Progenitor cell of endocrine pancreas (in vitro differentiated cells): ENCODE results near the gene ATAT1. TPM values are rescaled to one million over a fixed set of nuclear protein-coding genes. Genes with fewer than 3 reads are reported as not detected.

ENCODE experiments used
- DNase-seq: peaks from one replicate; pipeline ENCODE4 v3.0.0; 2021; ENCODE audit warnings: low spot score; ENCODE audit not compliant: unreplicated experiment
- H3K27ac Mint-ChIP-seq: 2 replicates; pipeline ENCODE4 v1.8.0; 2021; ENCODE audit warnings: mild to moderate bottlenecking, moderate library complexity, mixed read lengths
- H3K27me3 Mint-ChIP-seq: 2 replicates; pipeline ENCODE4 v1.8.0; 2021; ENCODE audit warnings: mixed read lengths
- H3K36me3 Mint-ChIP-seq: 2 replicates; pipeline ENCODE4 v1.8.0; 2022; ENCODE audit warnings: mixed read lengths; ENCODE audit not compliant: insufficient read depth
- H3K4me1 Mint-ChIP-seq: 2 replicates; pipeline ENCODE4 v1.8.0; 2021; ENCODE audit warnings: low read depth, mixed read lengths
- H3K4me3 Mint-ChIP-seq: 2 replicates; pipeline ENCODE4 v1.8.0; 2021; ENCODE audit warnings: low read depth, mild to moderate bottlenecking, moderate library complexity, mixed read lengths
- H3K9me3 Mint-ChIP-seq: 2 replicates; pipeline ENCODE4 v1.8.0; 2021; ENCODE audit warnings: low read depth, mixed read lengths
- CTCF ChIP-seq: fragments of 200-600 bp; sonication (generic); IDR thresholded peaks from one replicate; pipeline ENCODE4 v1.5.0; 2021; ENCODE audit warnings: antibody characterized with exemption, mild to moderate bottlenecking; ENCODE audit not compliant: unreplicated experiment
- microRNA-seq: library from miRNA; unstranded; fragments of <30 nt; microRNA quantifications from one replicate; pipeline ENCODE4 v1.1.0, GENCODE V29; 2020; ENCODE audit warnings: borderline number of aligned reads; ENCODE audit not compliant: unreplicated experiment
- total RNA-seq: library from RNA; stranded (reverse); gene quantifications from 2 replicates; pipeline ENCODE4 v1.2.1, GENCODE V29; 2021

ATAT1 gene
- total RNA-seq, 1 donor from 2014 or later: 71.2 TPM

DNA sequence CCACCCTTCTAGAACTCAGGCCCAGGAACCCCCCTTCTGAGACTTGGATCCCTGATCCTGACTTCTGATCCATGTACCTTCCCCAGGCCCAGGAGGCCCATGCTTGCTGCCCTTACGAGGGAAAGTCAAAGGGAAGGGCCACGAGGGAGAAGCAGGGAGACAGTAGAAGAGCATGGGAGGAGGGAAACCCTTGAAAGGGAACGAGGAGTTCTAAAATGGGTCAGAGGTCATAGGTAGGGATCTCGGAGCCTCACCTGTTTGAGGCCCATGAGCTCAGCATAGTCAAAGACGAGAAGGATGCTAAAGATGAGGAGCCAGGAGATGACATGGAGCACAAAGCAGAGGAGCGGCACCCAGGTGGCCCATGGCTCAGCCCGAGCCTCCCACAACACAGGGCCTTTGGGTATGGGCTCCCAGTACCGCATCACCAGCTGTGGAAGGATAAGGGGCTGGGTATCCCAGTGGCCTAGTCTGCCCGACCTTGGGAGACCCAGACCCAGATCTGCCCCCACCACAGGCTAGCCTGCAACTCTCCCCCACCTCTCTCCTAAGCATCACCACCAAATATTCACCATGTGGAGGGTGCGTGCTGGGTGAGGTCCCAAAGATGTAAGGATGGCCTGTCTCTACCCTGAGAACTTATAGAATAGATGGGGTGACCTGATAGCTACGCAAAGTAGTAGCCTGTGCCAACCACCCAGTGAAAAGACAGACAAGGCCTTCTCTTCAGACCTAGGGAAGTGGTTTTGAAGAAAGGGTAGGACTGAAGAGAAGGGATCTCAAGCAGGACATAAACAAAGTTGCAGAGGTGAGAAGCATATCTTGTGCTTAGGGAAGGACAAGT is 62.6 kb downstream of the ATAT1 start:
- Mint-ChIP-seq H3K27me3 (no peaks in the 10 kb centered on the region), H3K4me1 (peaks cover 40% of the 10 kb centered on the region), H3K4me3 (peak overlapping the region; percentile 92), H3K9me3 (no peaks in the 10 kb centered on the region), H3K27ac (peak overlapping the region; percentile 47), H3K36me3 (no peaks in the 10 kb centered on the region)
- DNase-seq: no peak
- no peak for TF ChIP-seq CTCF

DNA sequence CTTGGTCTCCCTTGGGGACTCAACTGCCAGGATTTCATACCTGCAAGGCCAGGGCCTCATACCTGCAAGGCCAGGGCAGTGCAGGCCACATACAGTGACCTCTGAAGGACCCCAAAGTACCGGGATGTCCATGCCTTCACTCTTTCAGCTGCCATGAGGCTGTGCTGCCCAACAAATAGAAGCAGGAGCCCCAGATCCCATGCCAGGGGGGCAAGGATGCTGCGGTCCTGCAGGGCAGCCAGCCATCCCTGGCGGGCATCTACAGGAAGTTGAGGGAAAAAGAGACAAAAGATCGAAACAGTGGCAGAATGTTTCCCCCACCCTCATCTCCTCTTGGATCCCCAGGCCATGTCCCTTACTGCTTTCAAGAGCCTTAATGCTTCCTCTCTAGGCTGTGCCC is 63.3 kb downstream of the ATAT1 start:
- Mint-ChIP-seq H3K36me3 (no peaks in the 10 kb centered on the region), H3K27me3 (no peaks in the 10 kb centered on the region), H3K9me3 (no peaks in the 10 kb centered on the region)

GRCh38 chr6:30690403-30691207 is 63.9 kb downstream of the ATAT1 start, which contains the start of gene NRM:
Gene NRM, minus strand, starts transcription at chr6:30690984. Its CDS starts 10 bp downstream, at chr6:30690974.
- Mint-ChIP-seq H3K27ac (peak within 1 kb of the TSS; percentile 92), H3K9me3 (no peaks in the 10 kb centered on the region), H3K4me3 (peak within 1 kb of the TSS; percentile 92), H3K4me1 (peaks cover 35% of the 10 kb centered on the region), H3K36me3 (no peaks in the 10 kb centered on the region), H3K27me3 (no peaks in the 10 kb centered on the region)
- peak; percentile 69 for DNase-seq
- no peak for TF ChIP-seq CTCF

More for the DNA sequence above, 63.3 kb downstream of the ATAT1 start:
- TF ChIP-seq CTCF: no peak
- Mint-ChIP-seq H3K4me1 (peaks cover 39% of the 10 kb centered on the region), H3K27ac (peak overlapping the region; percentile 92), H3K4me3 (peak overlapping the region; percentile 92)
- DNase-seq: no peak

GRCh38 chr6:30691208-30691847 is 64.7 kb downstream of the ATAT1 start:
- H3K4me1 Mint-ChIP-seq: peaks cover 31% of the 10 kb centered on the region
- H3K27me3 Mint-ChIP-seq: no peaks in the 10 kb centered on the region
- H3K4me3 Mint-ChIP-seq: peak overlapping the region; percentile 92
- H3K27ac Mint-ChIP-seq: peak overlapping the region; percentile 79
- TF ChIP-seq CTCF: no peak
- DNase-seq: no peak
- H3K9me3 Mint-ChIP-seq: no peaks in the 10 kb centered on the region
- no peaks in the 10 kb centered on the region for H3K36me3 Mint-ChIP-seq

Small RNAs within 50 kb of the gene (microRNA-seq; reads per million reads assigned to microRNA genes)
- 957 reads per million, percentile 79 among the genes with 10 or more reads in this experiment for gene MIR877

Other genes starting within 250 kb of the ATAT1 start
- 27.6 and 28.4 TPM in 2 replicates for gene HLA-E, start 137.4 kb upstream of the ATAT1 start, total RNA-seq
- 75.2 and 81.9 TPM in 2 replicates for gene GNL1, start 70.4 kb upstream of the ATAT1 start, total RNA-seq
- 16.6 and 19.7 TPM in 2 replicates for gene PRR3, start 69.6 kb upstream of the ATAT1 start, total RNA-seq
- gene ABCF1, start 55.4 kb upstream of the ATAT1 start, total RNA-seq: 72.0 and 78.7 TPM in 2 replicates
- gene PPP1R10, start 9.6 kb upstream of the ATAT1 start, total RNA-seq: 141 and 142 TPM in 2 replicates
- gene MRPS18B, start 9.0 kb upstream of the ATAT1 start, total RNA-seq: 27.5 and 28.2 TPM in 2 replicates
- gene C6orf136, start 20.3 kb downstream of the ATAT1 start, total RNA-seq: 18.8 and 19.5 TPM in 2 replicates
- gene DHX16, start 46.1 kb downstream of the ATAT1 start, total RNA-seq: 30.0 and 31.0 TPM in 2 replicates
- gene PPP1R18, start 59.8 kb downstream of the ATAT1 start, total RNA-seq: 22.5 and 25.4 TPM in 2 replicates
- gene NRM, start 64.1 kb downstream of the ATAT1 start, total RNA-seq: 35.5 and 37.9 TPM in 2 replicates
- gene MDC1, start 90.4 kb downstream of the ATAT1 start, total RNA-seq: 58.5 and 67.6 TPM in 2 replicates
- 1,227 and 1,272 TPM in 2 replicates for gene TUBB, start 93.5 kb downstream of the ATAT1 start, total RNA-seq
- 111 and 115 TPM in 2 replicates for gene FLOT1, start 115.8 kb downstream of the ATAT1 start, total RNA-seq
- gene IER3, start 117.7 kb downstream of the ATAT1 start, total RNA-seq: 22.1 and 23.2 TPM in 2 replicates